ENCODE measurements around the gene ONECUT1.

DNA sequence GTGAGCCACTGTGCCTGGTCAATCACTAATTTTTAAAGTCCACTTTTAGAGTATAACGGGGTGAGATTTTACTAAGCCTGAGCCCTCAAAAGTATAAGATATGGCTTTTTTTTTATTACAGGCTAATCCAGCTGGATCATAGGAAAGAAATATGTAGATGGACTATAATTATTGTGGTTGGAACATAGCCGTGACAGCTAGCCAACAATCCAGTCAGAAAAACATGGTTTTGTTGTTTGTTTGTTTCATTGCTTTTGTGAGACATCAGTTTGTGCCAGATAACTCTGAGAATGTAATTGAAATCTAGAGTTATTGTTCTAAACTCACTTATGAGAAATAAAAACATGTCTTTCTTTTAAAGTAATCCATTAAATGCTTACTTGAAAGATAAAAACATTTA, 73.6 kb downstream of the ONECUT1 start:
- TF ChIP-seq YY1 (IDR thresholded peaks at IDR 0.05; ENCODE audit: insufficient read depth, insufficient read length) (no peak), ZNF274 (IDR thresholded peaks at IDR 0.05; ENCODE audit: low read depth, low read length) (no peak), SUZ12 (IDR thresholded peaks at IDR 0.05; ENCODE audit: extremely low read depth, insufficient read depth, insufficient read length) (no peak)
